ENCODE results near the gene ANK2. TPM values are rescaled to one million over a fixed set of nuclear protein-coding genes. Genes with fewer than 3 reads are reported as not detected.
A peak's percentile ranks its signal among the peaks of the same experiment; 100 is the strongest.

Gene ANK2
- total RNA-seq, 1 experiment from 2014 or later = 5.5 TPM

DNA sequence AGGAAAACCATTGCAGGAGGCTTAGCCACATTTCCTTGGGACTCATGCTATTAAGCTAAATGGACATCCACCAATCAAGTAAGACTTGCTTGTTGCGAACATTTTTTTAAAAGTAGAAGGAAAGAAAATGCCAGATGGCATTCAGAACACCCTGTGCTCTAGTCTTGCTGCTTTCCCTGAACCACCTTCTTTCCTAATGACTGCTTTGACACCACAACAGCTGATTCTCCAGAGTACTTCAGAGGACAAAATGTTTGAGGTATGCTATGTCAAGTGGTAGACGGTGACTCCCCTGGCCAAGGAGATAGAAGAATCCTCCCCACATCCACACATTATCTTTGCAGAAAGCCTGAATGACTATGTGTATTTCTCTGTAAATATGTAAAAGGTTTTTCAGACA is 65.4 kb downstream of the ANK2 start:
- peaks cover 5% of the 10 kb centered on the region for H3K27me3 ChIP-seq (ENCODE audit: control insufficient read depth, insufficient read depth, low read length)
- in situ Hi-C loops (cut with HindIII; ENCODE audit: low pct_unique_long_range_greater_than_20kb, low sequenced_read_pairs) (no loop called here), intact Hi-C loops (cut with micrococcal nuclease; ENCODE audit: unreplicated experiment) (no loop called here)
- no peaks in the 10 kb centered on the region for H3K36me3 ChIP-seq (ENCODE audit: control insufficient read depth, insufficient read depth, low read length)
- H3K4me1 ChIP-seq (ENCODE audit: control insufficient read depth, insufficient read depth, low read length) = no peaks in the 10 kb centered on the region
- H3K9me3 ChIP-seq (ENCODE audit: control insufficient read depth, insufficient read depth, low read depth, low read length) = no peaks in the 10 kb centered on the region
- TF ChIP-seq TCF7L2 (IDR thresholded peaks at IDR 0.05; ENCODE audit: low read depth, low read length) = no peak
- TF ChIP-seq SIN3A (IDR thresholded peaks at IDR 0.05; ENCODE audit: borderline replicate concordance, insufficient read depth, low read depth, low read length) = no peak
- no peak for TF ChIP-seq POLR2AphosphoS5 (IDR thresholded peaks at IDR 0.05; ENCODE audit: low read depth, low read length)
- CTCF ChIA-PET = no interaction called here
- POLR2A ChIA-PET = no interaction called here
- no peak for ATAC-seq
- no peak overlapping the region for H3K27ac ChIP-seq (ENCODE audit: low read length)
- DNase-seq (ENCODE audit: low read depth, low spot score) = no peak
- no TSS peak for BruUV-seq (replicated peaks)
- no peak overlapping the region for H3K4me3 ChIP-seq (ENCODE audit: low read depth in 2 of 2, low read length in 2 of 2)

DNA sequence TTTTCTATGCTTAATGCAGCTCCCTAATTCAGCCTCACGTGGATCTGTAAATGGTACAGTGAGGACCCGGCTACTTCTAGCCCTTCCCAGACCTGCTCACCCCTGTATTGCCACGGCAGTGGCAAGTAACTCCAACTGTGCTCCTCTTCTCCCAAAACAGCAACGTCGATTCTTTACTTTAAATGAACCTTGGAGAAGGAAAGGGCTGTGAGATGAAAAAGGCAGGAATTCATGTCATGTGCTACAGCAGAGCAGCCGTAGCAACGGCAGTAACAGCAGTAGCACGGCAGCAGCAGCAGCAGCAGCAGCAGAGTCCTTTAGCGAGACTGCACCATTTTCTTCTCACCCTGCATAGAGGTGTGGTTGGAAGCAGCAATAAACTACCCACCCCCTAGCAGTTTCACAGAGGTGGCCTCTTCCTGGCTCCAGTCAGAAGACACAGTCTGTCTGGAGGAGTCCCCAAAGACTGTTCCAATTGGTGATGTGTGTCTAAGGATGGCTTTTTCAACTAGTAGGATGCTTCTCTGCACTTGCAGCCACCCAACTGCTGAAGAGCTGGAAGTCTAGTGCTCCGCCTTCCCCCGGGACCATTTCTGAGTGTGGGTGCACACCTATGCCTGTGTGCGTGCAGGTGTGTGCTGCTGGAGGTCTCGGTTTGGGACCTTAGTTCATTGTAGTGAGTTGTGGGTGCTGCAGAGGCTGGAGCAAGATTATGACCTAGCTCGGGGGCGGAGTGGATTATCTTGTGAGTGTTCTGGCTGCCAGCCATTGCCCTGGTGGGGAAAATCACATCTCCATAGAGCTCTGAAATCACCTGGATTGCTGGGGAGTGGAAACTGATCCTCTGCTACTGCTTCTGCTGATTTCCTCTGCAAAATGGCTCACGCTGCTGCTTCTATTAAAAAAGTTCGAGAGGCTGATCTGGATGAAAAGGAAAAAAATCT is 67.2 kb downstream of the ANK2 start:
- in situ Hi-C loops (cut with HindIII; ENCODE audit: low pct_unique_long_range_greater_than_20kb, low sequenced_read_pairs) = no loop called here
- ChIA-PET POLR2A (no interaction called here), CTCF (no interaction called here)
- intact Hi-C loops (cut with micrococcal nuclease; ENCODE audit: unreplicated experiment) = no loop called here
- Histone ChIP-seq H3K27ac (ENCODE audit: low read length) (no peak overlapping the region), H3K9me3 (ENCODE audit: control insufficient read depth, insufficient read depth, low read depth, low read length) (no peaks in the 10 kb centered on the region), H3K4me1 (ENCODE audit: control insufficient read depth, insufficient read depth, low read length) (no peaks in the 10 kb centered on the region), H3K36me3 (ENCODE audit: control insufficient read depth, insufficient read depth, low read length) (no peaks in the 10 kb centered on the region), H3K4me3 (ENCODE audit: low read depth in 2 of 2, low read length in 2 of 2) (peak overlapping the region in 1 of 2 experiments; percentile 45; a peak in 3 of 4 replicates), H3K27me3 (ENCODE audit: control insufficient read depth, insufficient read depth, low read length) (peaks cover 5% of the 10 kb centered on the region)
- TF ChIP-seq SIN3A (IDR thresholded peaks at IDR 0.05; ENCODE audit: borderline replicate concordance, insufficient read depth, low read depth, low read length) = no peak
- TF ChIP-seq CTCF (IDR thresholded peaks at IDR 0.05) = no peak
- TF ChIP-seq POLR2AphosphoS5 (IDR thresholded peaks at IDR 0.05; ENCODE audit: low read depth, low read length) = no peak
- TF ChIP-seq TCF7L2 (IDR thresholded peaks at IDR 0.05; ENCODE audit: low read depth, low read length) = no peak
- TF ChIP-seq, protein P1, sequence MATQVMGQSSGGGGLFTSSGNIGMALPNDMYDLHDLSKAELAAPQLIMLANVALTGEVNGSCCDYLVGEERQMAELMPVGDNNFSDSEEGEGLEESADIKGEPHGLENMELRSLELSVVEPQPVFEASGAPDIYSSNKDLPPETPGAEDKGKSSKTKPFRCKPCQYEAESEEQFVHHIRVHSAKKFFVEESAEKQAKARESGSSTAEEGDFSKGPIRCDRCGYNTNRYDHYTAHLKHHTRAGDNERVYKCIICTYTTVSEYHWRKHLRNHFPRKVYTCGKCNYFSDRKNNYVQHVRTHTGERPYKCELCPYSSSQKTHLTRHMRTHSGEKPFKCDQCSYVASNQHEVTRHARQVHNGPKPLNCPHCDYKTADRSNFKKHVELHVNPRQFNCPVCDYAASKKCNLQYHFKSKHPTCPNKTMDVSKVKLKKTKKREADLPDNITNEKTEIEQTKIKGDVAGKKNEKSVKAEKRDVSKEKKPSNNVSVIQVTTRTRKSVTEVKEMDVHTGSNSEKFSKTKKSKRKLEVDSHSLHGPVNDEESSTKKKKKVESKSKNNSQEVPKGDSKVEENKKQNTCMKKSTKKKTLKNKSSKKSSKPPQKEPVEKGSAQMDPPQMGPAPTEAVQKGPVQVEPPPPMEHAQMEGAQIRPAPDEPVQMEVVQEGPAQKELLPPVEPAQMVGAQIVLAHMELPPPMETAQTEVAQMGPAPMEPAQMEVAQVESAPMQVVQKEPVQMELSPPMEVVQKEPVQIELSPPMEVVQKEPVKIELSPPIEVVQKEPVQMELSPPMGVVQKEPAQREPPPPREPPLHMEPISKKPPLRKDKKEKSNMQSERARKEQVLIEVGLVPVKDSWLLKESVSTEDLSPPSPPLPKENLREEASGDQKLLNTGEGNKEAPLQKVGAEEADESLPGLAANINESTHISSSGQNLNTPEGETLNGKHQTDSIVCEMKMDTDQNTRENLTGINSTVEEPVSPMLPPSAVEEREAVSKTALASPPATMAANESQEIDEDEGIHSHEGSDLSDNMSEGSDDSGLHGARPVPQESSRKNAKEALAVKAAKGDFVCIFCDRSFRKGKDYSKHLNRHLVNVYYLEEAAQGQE (IDR thresholded peaks at IDR 0.05; ENCODE audit: insufficient read depth in 1 of 2, low read depth in 2 of 2, low read length in 1 of 2) = no peak
- BruUV-seq (replicated peaks) = no TSS peak
- ATAC-seq (peak; percentile 82; the same call in 1 of the 2 replicates), DNase-seq (ENCODE audit: low read depth, low spot score) (no peak)

GRCh38 chr4:113117358-113117702 is 67.9 kb downstream of the ANK2 start:
- CTCF ChIA-PET = no interaction called here
- DNase-seq (ENCODE audit: low read depth, low spot score) (no peak), ATAC-seq (no peak)
- in situ Hi-C loops (cut with HindIII; ENCODE audit: low pct_unique_long_range_greater_than_20kb, low sequenced_read_pairs) = no loop called here
- Histone ChIP-seq H3K27ac (ENCODE audit: low read length) (no peak overlapping the region), H3K4me1 (ENCODE audit: control insufficient read depth, insufficient read depth, low read length) (no peaks in the 10 kb centered on the region), H3K9me3 (ENCODE audit: control insufficient read depth, insufficient read depth, low read depth, low read length) (no peaks in the 10 kb centered on the region), H3K27me3 (ENCODE audit: control insufficient read depth, insufficient read depth, low read length) (peaks cover 5% of the 10 kb centered on the region), H3K4me3 (ENCODE audit: low read depth in 2 of 2, low read length in 2 of 2) (peak overlapping the region in 1 of 2 experiments; percentile 45; a peak in 3 of 4 replicates), H3K36me3 (ENCODE audit: control insufficient read depth, insufficient read depth, low read length) (no peaks in the 10 kb centered on the region)
- no peak for TF ChIP-seq SIN3A (IDR thresholded peaks at IDR 0.05; ENCODE audit: borderline replicate concordance, insufficient read depth, low read depth, low read length)
- TF ChIP-seq TCF7L2 (IDR thresholded peaks at IDR 0.05; ENCODE audit: low read depth, low read length) = no peak
- intact Hi-C loops (cut with micrococcal nuclease; ENCODE audit: unreplicated experiment) = no loop called here
- POLR2A ChIA-PET = no interaction called here
- no TSS peak for BruUV-seq (replicated peaks)

All from Panc1 (cell line).